Mesendoderm (in vitro differentiated cells): ENCODE results near the gene CD300C.
"Not testable (repeated sequence)": the region's sequence is repeated elsewhere in the genome, so short reads cannot be mapped to it uniquely, and the experiment has no call there.

Experiments used
- DNase-seq: peaks from one replicate; pipeline ENCODE4 v3.0.0; 2013
- H2AK5ac ChIP-seq: 2 replicates; pipeline ENCODE4 v1.6.1; 2013; ENCODE audit warnings: low read length, inconsistent platforms
- H2BK120ac ChIP-seq: 2 replicates; pipeline ENCODE4 v1.6.1; 2013; ENCODE audit warnings: low read depth, mild to moderate bottlenecking, low read length, moderate library complexity, mixed read lengths
- H2BK15ac ChIP-seq: replicated peaks from 2 replicates; pipeline ENCODE4 v1.6.1; 2013; ENCODE audit warnings: low read depth, mild to moderate bottlenecking, moderate library complexity
- H2BK5ac ChIP-seq: 2 replicates; pipeline ENCODE4 v1.6.1; 2013; ENCODE audit warnings: low read length, inconsistent platforms
- H3K18ac ChIP-seq: 2 replicates; pipeline ENCODE4 v1.6.1; 2013; ENCODE audit warnings: mild to moderate bottlenecking, low read length, mixed read lengths
- H3K23ac ChIP-seq: one replicate; pipeline ENCODE4 v1.6.1; 2013; ENCODE audit warnings: low read length
- H3K27ac ChIP-seq: 2 replicates; pipeline ENCODE4 v1.5.1; 2013; ENCODE audit warnings: low read depth, mild to moderate bottlenecking, inconsistent platforms, low read length, moderate library complexity
- H3K27me3 ChIP-seq: 2 replicates; pipeline ENCODE4 v1.6.1; 2013; ENCODE audit warnings: low read length, control low read depth, mild to moderate bottlenecking, inconsistent platforms; ENCODE audit not compliant: insufficient read depth, poor library complexity
- H3K36me3 ChIP-seq: 2 replicates; pipeline ENCODE4 v1.6.1; 2013; ENCODE audit warnings: low read length, inconsistent platforms; ENCODE audit not compliant: control insufficient read depth, insufficient read depth
- H3K4ac ChIP-seq: one replicate; pipeline ENCODE4 v1.6.1; 2013; ENCODE audit warnings: low read depth, mild to moderate bottlenecking, low read length, moderate library complexity
- H3K4me1 ChIP-seq: 2 replicates; pipeline ENCODE4 v1.6.1; 2013; ENCODE audit warnings: low read depth, low read length, inconsistent platforms; ENCODE audit not compliant: control insufficient read depth
- H3K4me2 ChIP-seq: 2 replicates; pipeline ENCODE4 v1.6.1; 2013; ENCODE audit warnings: low read length
- H3K4me3 ChIP-seq: 2 replicates; pipeline ENCODE4 v1.5.1; 2013; ENCODE audit warnings: mild to moderate bottlenecking, low read length
- H3K56ac ChIP-seq: one replicate; pipeline ENCODE4 v1.6.1; 2013; ENCODE audit warnings: low read length
- H3K79me1 ChIP-seq: 2 replicates; pipeline ENCODE4 v1.6.1; 2013; ENCODE audit warnings: low read length, inconsistent platforms
- H3K79me2 ChIP-seq: 2 replicates; pipeline ENCODE4 v1.6.1; 2013; ENCODE audit warnings: mild to moderate bottlenecking, low read length; ENCODE audit not compliant: control insufficient read depth, insufficient read depth
- H3K9ac ChIP-seq: 2 replicates; pipeline ENCODE4 v1.6.1; 2013; ENCODE audit warnings: low read length, inconsistent platforms
- H4K5ac ChIP-seq: one replicate; pipeline ENCODE4 v1.6.1; 2013; ENCODE audit warnings: low read length
- H4K8ac ChIP-seq: one replicate; pipeline ENCODE4 v1.6.1; 2013; ENCODE audit warnings: low read depth, mild to moderate bottlenecking, control low read depth, low read length, moderate library complexity
- WGBS: extraction: QIAGEN DNeasy Blood & Tissue Kit; methylation state at CpG from one replicate; pipeline ENCODE4 v1.1.7; 2013; ENCODE audit warnings: low lambda C conversion rate, missing lambda C conversion rate; ENCODE audit not compliant: insufficient coverage; ENCODE audit errors: extremely low coverage; 5-methylcytosine and 5-hydroxymethylcytosine counted together

CD300C gene

DNA sequence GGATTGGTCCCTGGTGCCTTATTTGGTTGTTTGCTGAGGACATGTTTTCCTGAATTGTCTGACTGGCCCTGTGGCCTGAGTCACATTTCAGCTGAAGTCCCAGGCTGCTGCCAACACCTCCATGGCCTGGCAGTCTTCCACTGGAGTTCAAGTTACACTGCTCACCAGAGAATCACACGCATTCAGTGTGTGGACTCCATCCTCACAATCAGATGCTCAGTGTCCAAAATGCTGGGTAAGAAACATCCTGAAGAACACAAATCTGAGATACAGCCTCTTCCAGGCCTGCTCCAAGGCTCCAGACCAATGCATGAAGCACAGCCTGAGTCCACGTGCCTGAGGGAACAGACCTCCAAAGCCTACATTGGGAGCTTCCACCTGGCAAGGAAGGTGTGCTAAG, 33.9 kb downstream of the CD300C start:
- Histone ChIP-seq H3K4ac (no peak overlapping the region), H3K79me2 (no peaks in the 10 kb centered on the region), H3K18ac (no peak overlapping the region), H3K27ac (no peak overlapping the region), H3K79me1 (no peaks in the 10 kb centered on the region), H4K8ac (no peak overlapping the region), H3K36me3 (no peaks in the 10 kb centered on the region), H3K56ac (no peak overlapping the region), H2BK15ac (no peak overlapping the region), H4K5ac (no peak overlapping the region), H3K4me1 (no peaks in the 10 kb centered on the region), H3K9ac (no peak overlapping the region), H3K23ac (no peak overlapping the region), H3K4me3 (no peak overlapping the region), H2BK5ac (no peak overlapping the region), H3K27me3 (no peaks in the 10 kb centered on the region), H3K4me2 (no peak overlapping the region), H2BK120ac (no peak overlapping the region), H2AK5ac (no peak overlapping the region)
- DNase-seq = no peak
- no CpG with 5 or more reads among the region's 2 CpGs for WGBS

DNA sequence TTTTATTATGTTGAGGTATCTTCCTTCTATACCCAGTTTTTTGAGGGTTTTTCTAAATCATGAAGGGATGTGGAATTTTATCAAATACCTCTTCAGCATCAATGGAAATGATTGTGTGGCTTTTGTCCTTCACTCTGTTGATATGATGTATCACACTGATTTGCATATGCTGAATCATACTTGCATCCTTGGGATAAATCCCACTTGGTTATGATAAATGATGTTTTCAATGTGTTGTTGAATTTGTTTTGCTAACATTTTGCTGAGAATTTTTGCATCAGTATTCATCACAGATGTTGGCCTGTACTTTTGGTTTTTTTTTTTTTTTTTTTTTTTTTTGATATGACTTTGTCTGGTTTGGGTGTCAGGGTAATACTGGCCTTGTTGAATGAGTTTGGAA, 37.8 kb downstream of the CD300C start:
- Histone ChIP-seq H3K9ac (no peak overlapping the region), H2AK5ac (no peak overlapping the region), H3K27ac (no peak overlapping the region), H3K36me3 (no peaks in the 10 kb centered on the region), H3K4me1 (no peaks in the 10 kb centered on the region), H2BK120ac (no peak overlapping the region), H3K18ac (no peak overlapping the region), H3K23ac (no peak overlapping the region), H3K56ac (no peak overlapping the region), H2BK5ac (no peak overlapping the region), H3K4ac (no peak overlapping the region), H4K8ac (no peak overlapping the region), H4K5ac (no peak overlapping the region), H2BK15ac (no peak overlapping the region), H3K4me2 (no peak overlapping the region), H3K4me3 (no peak overlapping the region), H3K79me2 (no peaks in the 10 kb centered on the region), H3K27me3 (no peaks in the 10 kb centered on the region), H3K79me1 (no peaks in the 10 kb centered on the region)
- no peak for DNase-seq

DNA sequence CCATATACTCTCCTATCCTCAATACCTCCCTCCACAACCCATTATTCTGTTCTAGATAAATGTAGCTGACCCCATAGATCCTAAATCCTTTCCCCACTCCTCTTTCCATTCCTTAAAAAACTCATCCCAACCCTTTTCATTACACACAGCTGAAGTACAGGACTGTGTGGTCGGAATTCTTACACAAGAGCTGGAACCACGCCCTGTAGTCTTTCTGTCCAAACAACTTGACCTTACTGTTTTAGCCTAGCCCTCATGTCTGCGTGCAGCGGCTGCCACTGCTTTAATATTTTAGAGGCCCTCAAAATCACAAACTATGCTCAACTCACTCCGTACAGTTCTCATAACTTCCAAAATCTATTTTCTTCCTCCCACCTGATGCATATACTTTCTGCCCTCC, 42.0 kb downstream of the CD300C start:
- no CpG with 5 or more reads among the region's 5 CpGs for WGBS
- not testable (repeated sequence) for H2BK15ac ChIP-seq, H3K4ac ChIP-seq, H4K8ac ChIP-seq, H3K27me3 ChIP-seq, H3K27ac ChIP-seq, H3K36me3 ChIP-seq, DNase-seq, H2BK5ac ChIP-seq, H2BK120ac ChIP-seq, H3K79me1 ChIP-seq, H3K18ac ChIP-seq, H4K5ac ChIP-seq, H2AK5ac ChIP-seq, H3K4me1 ChIP-seq, H3K56ac ChIP-seq, H3K4me2 ChIP-seq, H3K23ac ChIP-seq, H3K4me3 ChIP-seq, H3K79me2 ChIP-seq, H3K9ac ChIP-seq

DNA sequence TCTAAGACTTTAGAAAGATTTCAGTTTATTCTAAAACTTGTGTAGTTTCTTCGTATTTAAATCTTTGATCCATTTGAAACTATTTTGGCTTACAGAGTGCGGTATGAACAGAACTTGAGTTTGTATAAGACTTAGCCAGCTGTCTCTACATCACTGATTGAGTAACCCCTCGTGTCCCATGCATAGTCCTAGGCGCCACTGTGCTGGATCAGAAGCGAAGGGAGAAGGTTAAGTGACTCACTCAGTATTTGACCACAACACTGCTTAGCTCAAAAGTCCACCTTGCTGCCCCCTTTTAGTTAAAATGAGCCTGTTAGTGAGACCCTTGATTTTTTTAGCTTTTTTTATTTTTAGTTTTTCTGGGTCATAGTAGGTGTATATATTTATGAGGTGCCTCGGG, 43.1 kb downstream of the CD300C start:
- Histone ChIP-seq H3K56ac (no peak overlapping the region), H4K8ac (no peak overlapping the region), H3K9ac (no peak overlapping the region), H3K4me1 (no peaks in the 10 kb centered on the region), H2BK120ac (no peak overlapping the region), H2BK15ac (no peak overlapping the region), H4K5ac (no peak overlapping the region), H2AK5ac (no peak overlapping the region), H3K23ac (no peak overlapping the region), H3K27me3 (no peaks in the 10 kb centered on the region), H3K4me3 (no peak overlapping the region), H3K4ac (no peak overlapping the region), H3K4me2 (no peak overlapping the region), H3K27ac (no peak overlapping the region), H2BK5ac (no peak overlapping the region), H3K79me2 (no peaks in the 10 kb centered on the region), H3K18ac (no peak overlapping the region), H3K36me3 (no peaks in the 10 kb centered on the region), H3K79me1 (no peaks in the 10 kb centered on the region)
- DNase-seq = no peak
- no CpG with 5 or more reads among the region's 6 CpGs for WGBS

DNA sequence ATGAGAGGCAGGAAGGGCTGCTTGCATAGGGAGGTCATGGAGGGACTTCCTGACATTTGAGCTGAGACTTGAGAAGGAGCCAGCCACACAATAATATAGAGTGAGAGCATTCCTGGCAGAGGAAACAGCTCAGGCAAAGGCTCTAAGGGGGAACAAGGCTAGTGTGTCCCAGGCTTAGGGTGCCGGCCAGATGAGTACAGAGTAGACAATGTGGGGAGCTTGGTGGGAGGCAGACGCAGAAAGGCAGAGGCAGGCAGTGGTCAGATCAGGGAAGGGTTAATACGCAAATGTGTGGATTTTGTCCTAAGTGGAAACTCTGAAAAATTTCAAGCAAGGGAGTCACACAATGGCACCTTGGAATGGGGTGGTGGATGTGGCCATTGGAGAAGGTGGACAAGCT, 45.9 kb downstream of the CD300C start:
- Histone ChIP-seq H3K79me1 (no peaks in the 10 kb centered on the region), H2BK120ac (no peak overlapping the region), H3K36me3 (no peaks in the 10 kb centered on the region), H3K4me3 (no peak overlapping the region), H3K27me3 (no peaks in the 10 kb centered on the region), H2BK5ac (no peak overlapping the region), H3K79me2 (no peaks in the 10 kb centered on the region), H3K27ac (no peak overlapping the region), H3K56ac (no peak overlapping the region), H4K5ac (no peak overlapping the region), H3K4me1 (no peaks in the 10 kb centered on the region), H3K4me2 (no peak overlapping the region), H4K8ac (no peak overlapping the region), H3K9ac (no peak overlapping the region), H2BK15ac (no peak overlapping the region), H2AK5ac (no peak overlapping the region), H3K4ac (no peak overlapping the region), H3K23ac (no peak overlapping the region), H3K18ac (no peak overlapping the region)
- DNase-seq = no peak
- no CpG with 5 or more reads among the region's 3 CpGs for WGBS

DNA sequence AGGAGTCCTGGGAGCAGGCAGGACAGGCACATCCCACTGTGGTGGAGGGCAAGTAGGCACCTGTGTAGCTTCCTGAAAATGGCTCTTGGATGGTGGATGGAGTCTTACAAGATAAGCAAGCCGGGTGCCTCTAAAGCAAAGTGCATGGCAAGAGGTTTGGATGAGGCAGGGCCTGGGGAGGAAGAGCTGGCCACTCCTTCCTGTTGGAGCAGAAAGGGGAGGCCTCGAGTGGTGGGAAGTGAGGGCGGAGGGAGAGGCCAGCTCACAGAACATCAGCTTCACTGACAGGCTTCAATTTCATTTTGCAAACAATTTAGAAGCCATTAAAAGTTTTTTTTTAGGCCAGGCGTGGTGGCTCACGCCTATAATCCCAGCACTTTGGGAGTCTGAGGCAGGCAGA, 48.4 kb downstream of the CD300C start:
- no peak overlapping the region for H3K4me2 ChIP-seq
- no peak overlapping the region for H3K18ac ChIP-seq
- DNase-seq = no peak
- H3K27me3 ChIP-seq = no peaks in the 10 kb centered on the region
- no peak overlapping the region for H3K9ac ChIP-seq
- no peak overlapping the region for H2AK5ac ChIP-seq
- H3K4ac ChIP-seq = no peak overlapping the region
- no CpG with 5 or more reads among the region's 5 CpGs for whole genome bisulfite sequencing
- H3K56ac ChIP-seq = no peak overlapping the region
- H3K79me1 ChIP-seq = no peaks in the 10 kb centered on the region
- H3K4me3 ChIP-seq = no peak overlapping the region
- no peaks in the 10 kb centered on the region for H3K36me3 ChIP-seq
- no peaks in the 10 kb centered on the region for H3K79me2 ChIP-seq
- H2BK15ac ChIP-seq = no peak overlapping the region
- no peak overlapping the region for H4K5ac ChIP-seq
- no peak overlapping the region for H3K23ac ChIP-seq
- no peak overlapping the region for H3K27ac ChIP-seq
- H2BK5ac ChIP-seq = no peak overlapping the region
- no peak overlapping the region for H4K8ac ChIP-seq
- H3K4me1 ChIP-seq = no peaks in the 10 kb centered on the region
- H2BK120ac ChIP-seq = no peak overlapping the region
